Neural cell (in vitro differentiated cells): ENCODE data around the gene SLX4.

Experiments used
- TF ChIP-seq, protein P1 (sequence below): fragments of 450-650 bp; IDR thresholded peaks from 2 replicates; pipeline ENCODE4 v1.5.1; 2014; ENCODE audit warnings: antibody characterized with exemption, mild to moderate bottlenecking, moderate library complexity; ENCODE audit not compliant: poor library complexity, severe bottlenecking
- TF ChIP-seq, protein P2 (sequence below): IDR thresholded peaks from 2 replicates; pipeline ENCODE4 v1.6.1; 2012; ENCODE audit warnings: borderline replicate concordance

DNA sequence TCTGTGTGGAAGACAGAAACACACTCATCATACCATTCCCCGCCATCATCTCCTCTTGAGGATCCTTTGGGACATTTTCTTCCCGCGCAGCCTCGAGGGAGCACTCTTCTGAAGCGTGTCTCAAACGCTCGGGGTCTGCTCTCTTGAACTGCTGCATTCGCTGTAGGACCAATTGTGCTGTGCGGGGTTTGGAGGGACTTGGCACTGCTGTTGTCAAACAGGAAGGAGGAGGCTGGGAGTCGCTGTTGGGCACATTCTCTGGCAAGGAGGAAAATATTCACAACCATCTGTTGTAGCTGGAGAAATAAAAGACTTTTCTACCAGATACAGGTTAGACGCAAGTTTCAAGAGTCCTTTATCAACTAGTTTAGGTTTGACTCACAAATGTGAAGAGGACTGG lies 5.0 kb downstream of the SLX4 start:
- TF ChIP-seq, protein P1, sequence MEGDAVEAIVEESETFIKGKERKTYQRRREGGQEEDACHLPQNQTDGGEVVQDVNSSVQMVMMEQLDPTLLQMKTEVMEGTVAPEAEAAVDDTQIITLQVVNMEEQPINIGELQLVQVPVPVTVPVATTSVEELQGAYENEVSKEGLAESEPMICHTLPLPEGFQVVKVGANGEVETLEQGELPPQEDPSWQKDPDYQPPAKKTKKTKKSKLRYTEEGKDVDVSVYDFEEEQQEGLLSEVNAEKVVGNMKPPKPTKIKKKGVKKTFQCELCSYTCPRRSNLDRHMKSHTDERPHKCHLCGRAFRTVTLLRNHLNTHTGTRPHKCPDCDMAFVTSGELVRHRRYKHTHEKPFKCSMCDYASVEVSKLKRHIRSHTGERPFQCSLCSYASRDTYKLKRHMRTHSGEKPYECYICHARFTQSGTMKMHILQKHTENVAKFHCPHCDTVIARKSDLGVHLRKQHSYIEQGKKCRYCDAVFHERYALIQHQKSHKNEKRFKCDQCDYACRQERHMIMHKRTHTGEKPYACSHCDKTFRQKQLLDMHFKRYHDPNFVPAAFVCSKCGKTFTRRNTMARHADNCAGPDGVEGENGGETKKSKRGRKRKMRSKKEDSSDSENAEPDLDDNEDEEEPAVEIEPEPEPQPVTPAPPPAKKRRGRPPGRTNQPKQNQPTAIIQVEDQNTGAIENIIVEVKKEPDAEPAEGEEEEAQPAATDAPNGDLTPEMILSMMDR, result no peak
- TF ChIP-seq, protein P2, sequence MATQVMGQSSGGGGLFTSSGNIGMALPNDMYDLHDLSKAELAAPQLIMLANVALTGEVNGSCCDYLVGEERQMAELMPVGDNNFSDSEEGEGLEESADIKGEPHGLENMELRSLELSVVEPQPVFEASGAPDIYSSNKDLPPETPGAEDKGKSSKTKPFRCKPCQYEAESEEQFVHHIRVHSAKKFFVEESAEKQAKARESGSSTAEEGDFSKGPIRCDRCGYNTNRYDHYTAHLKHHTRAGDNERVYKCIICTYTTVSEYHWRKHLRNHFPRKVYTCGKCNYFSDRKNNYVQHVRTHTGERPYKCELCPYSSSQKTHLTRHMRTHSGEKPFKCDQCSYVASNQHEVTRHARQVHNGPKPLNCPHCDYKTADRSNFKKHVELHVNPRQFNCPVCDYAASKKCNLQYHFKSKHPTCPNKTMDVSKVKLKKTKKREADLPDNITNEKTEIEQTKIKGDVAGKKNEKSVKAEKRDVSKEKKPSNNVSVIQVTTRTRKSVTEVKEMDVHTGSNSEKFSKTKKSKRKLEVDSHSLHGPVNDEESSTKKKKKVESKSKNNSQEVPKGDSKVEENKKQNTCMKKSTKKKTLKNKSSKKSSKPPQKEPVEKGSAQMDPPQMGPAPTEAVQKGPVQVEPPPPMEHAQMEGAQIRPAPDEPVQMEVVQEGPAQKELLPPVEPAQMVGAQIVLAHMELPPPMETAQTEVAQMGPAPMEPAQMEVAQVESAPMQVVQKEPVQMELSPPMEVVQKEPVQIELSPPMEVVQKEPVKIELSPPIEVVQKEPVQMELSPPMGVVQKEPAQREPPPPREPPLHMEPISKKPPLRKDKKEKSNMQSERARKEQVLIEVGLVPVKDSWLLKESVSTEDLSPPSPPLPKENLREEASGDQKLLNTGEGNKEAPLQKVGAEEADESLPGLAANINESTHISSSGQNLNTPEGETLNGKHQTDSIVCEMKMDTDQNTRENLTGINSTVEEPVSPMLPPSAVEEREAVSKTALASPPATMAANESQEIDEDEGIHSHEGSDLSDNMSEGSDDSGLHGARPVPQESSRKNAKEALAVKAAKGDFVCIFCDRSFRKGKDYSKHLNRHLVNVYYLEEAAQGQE, result no peak
